Ascending aorta (tissue), 2 donors: ENCODE data around the gene IFITM10. TPM values are rescaled to one million over a fixed set of nuclear protein-coding genes. Genes with fewer than 3 reads are reported as not detected.

Source experiments
- DNase-seq, 2 donors: peaks; one replicate each; pipeline ENCODE4 v3.0.0-alpha.2; 2019; ENCODE audit warnings: low spot score in 2 of 2
- H3K27ac ChIP-seq, 2 donors: fragments of 200-600 bp; sonication (generic); one replicate each; pipeline ENCODE4 v1.5.1; 2016 to 2017; ENCODE audit warnings: mild to moderate bottlenecking in 1 of 2
- H3K27me3 ChIP-seq: fragments of 200-600 bp; sonication (generic); one replicate; pipeline ENCODE4 v1.5.1; 2017
- H3K36me3 ChIP-seq, 2 donors: fragments of 200-600 bp; sonication (generic); one replicate each; pipeline ENCODE4 v1.5.1; 2016
- H3K4me1 ChIP-seq, 2 donors: fragments of 200-600 bp; sonication (generic); one replicate each; pipeline ENCODE4 v1.5.1; 2016 to 2017; ENCODE audit warnings: mild to moderate bottlenecking in 1 of 2
- H3K4me3 ChIP-seq, 2 donors: fragments of 200-600 bp; sonication (generic); one replicate each; pipeline ENCODE4 v1.5.1; 2016 to 2017; ENCODE audit warnings: mild to moderate bottlenecking in 1 of 2
- H3K9me3 ChIP-seq, 2 donors: fragments of 200-600 bp; sonication (generic); one replicate each; pipeline ENCODE4 v1.5.1; 2016
- CTCF ChIP-seq, 3 experiments: fragments of 200-600 bp in 2 of 3; fragments of 450-650 bp in 1 of 3; sonication (generic) in 2 of 3; IDR thresholded peaks; one replicate each; pipeline ENCODE4 v1.5.1; 2016 to 2019; ENCODE audit warnings: antibody characterized with exemption in 3 of 3, mild to moderate bottlenecking in 1 of 3, moderate library complexity in 1 of 3
- intact Hi-C: fragments of 100-400 bp; cut with DNase I; formaldehyde crosslinking; loops from one replicate; pipeline ENCODE4 v1.15.1; 2023
- total RNA-seq: library from RNA; depleted of rRNA; stranded (reverse); fragments of >200 nt; gene quantifications from one replicate; pipeline ENCODE4 v1.1.0, GENCODE V29; 2016

IFITM10 gene
- total RNA-seq, 1 donor from 2014 or later = 2.9 TPM

GRCh38 chr11:1755692-1756561 lies 5.5 kb upstream of the IFITM10 start:
- no peak for TF ChIP-seq CTCF (IDR thresholded peaks at IDR 0.05)
- Histone ChIP-seq H3K4me3 (no peak overlapping the region), H3K27ac (peak overlapping the region; percentile 14 to 21), H3K27me3 (no peaks in the 10 kb centered on the region), H3K4me1 (peaks cover 20 to 25% of the 10 kb centered on the region in 2 donors), H3K36me3 (peaks cover 70 to 75% of the 10 kb centered on the region in 2 donors), H3K9me3 (no peaks in the 10 kb centered on the region)
- no peak for DNase-seq
- intact Hi-C loops = no loop called here

GRCh38 chr11:1755344-1755691 lies 4.9 kb upstream of the IFITM10 start:
- Histone ChIP-seq H3K27me3 (no peaks in the 10 kb centered on the region), H3K4me1 (peaks cover 17 to 25% of the 10 kb centered on the region in 2 donors), H3K27ac (peak overlapping the region in 1 of 2 donors; percentile 17), H3K36me3 (peaks cover 70 to 75% of the 10 kb centered on the region in 2 donors), H3K4me3 (no peak overlapping the region), H3K9me3 (no peaks in the 10 kb centered on the region)
- intact Hi-C loops = no loop called here
- no peak for DNase-seq
- TF ChIP-seq CTCF (IDR thresholded peaks at IDR 0.05) = no peak

- no peak for TF ChIP-seq CTCF (IDR thresholded peaks at IDR 0.05)
- Histone ChIP-seq H3K9me3 (no peaks in the 10 kb centered on the region), H3K36me3 (peaks cover 64 to 70% of the 10 kb centered on the region in 2 donors), H3K27me3 (no peaks in the 10 kb centered on the region), H3K27ac (peak overlapping the region in 1 of 2 donors; percentile 17), H3K4me3 (no peak overlapping the region), H3K4me1 (peaks cover 12 to 23% of the 10 kb centered on the region in 2 donors)
- no peak for DNase-seq
- intact Hi-C loops = loop anchor here (5.0 kb wide), 2 partner anchors 123 to 207 kb away; no protein-coding TSS in a partner anchor
Measured at GRCh38 chr11:1754376-1755150, 4.2 kb upstream of the IFITM10 start.

- Histone ChIP-seq H3K27ac (no peak overlapping the region), H3K4me1 (peaks cover 10 to 24% of the 10 kb centered on the region in 2 donors), H3K27me3 (no peaks in the 10 kb centered on the region), H3K9me3 (no peaks in the 10 kb centered on the region), H3K36me3 (peaks cover 57 to 64% of the 10 kb centered on the region in 2 donors), H3K4me3 (no peak overlapping the region)
- TF ChIP-seq CTCF (IDR thresholded peaks at IDR 0.05) = no peak
- DNase-seq = no peak
- intact Hi-C loops = loop anchor here (5.0 kb wide), 2 partner anchors 123 to 207 kb away; no protein-coding TSS in a partner anchor
Measured at GRCh38 chr11:1753929-1754305, 3.5 kb upstream of the IFITM10 start.

GRCh38 chr11:1753229-1753928 lies 3.0 kb upstream of the IFITM10 start:
- intact Hi-C loops = loop anchor here (5.0 kb wide), 2 partner anchors 124 to 206 kb away; no protein-coding TSS in a partner anchor

More at GRCh38 chr11:1753229-1753928, 3.0 kb upstream of the IFITM10 start:
- no peaks in the 10 kb centered on the region for H3K9me3 ChIP-seq
- peaks cover 57 to 58% of the 10 kb centered on the region in 2 donors for H3K36me3 ChIP-seq
- H3K27me3 ChIP-seq = no peaks in the 10 kb centered on the region
- H3K4me1 ChIP-seq = peaks cover 10 to 26% of the 10 kb centered on the region in 2 donors
- peak overlapping the region; percentile 96 to 97 for H3K27ac ChIP-seq
- no peak for TF ChIP-seq CTCF (IDR thresholded peaks at IDR 0.05)
- DNase-seq = peak in 1 of 2 donors; percentile 63
- no peak overlapping the region for H3K4me3 ChIP-seq
